NCI-H2081 (cell line): ENCODE measurements around the gene SCNN1B.
"Not testable (repeated sequence)": the region's sequence is repeated elsewhere in the genome, so short reads cannot be mapped to it uniquely, and the experiment has no call there.

Source experiments
- DNase-seq, 2 experiments: peaks; one replicate each; lab custom pipeline; 2025; lab: John Stamatoyannopoulos, UW

SCNN1B gene

GRCh38 chr16:23288726-23289512 lies 13.2 kb upstream of the SCNN1B start:
- no peak for DNase-seq

- DNase-seq, result no peak
These were observed 11.7 kb upstream of the SCNN1B start for GRCh38 chr16:23290189-23291062.

- no peak for DNase-seq
These were observed 9.1 kb upstream of the SCNN1B start for GRCh38 chr16:23293016-23293415.

GRCh38 chr16:23294260-23294659 lies 7.8 kb upstream of the SCNN1B start:
- DNase-seq, result no peak

GRCh38 chr16:23296994-23297393 lies 5.1 kb upstream of the SCNN1B start:
- peak in 1 of 2 experiments; percentile 17 for DNase-seq

- no peak for DNase-seq
These were observed 3.7 kb upstream of the SCNN1B start for GRCh38 chr16:23298290-23298915.

GRCh38 chr16:23299815-23300214 lies 2.3 kb upstream of the SCNN1B start:
- not testable (repeated sequence) for DNase-seq

- DNase-seq, result no peak
These were observed 654 bp upstream of the SCNN1B start for GRCh38 chr16:23301251-23302044.

GRCh38 chr16:23303685-23304084 lies 1.6 kb downstream of the SCNN1B start:
- DNase-seq, result no peak

- DNase-seq, result no peak
These were observed 2.5 kb downstream of the SCNN1B start for GRCh38 chr16:23304620-23305019.

- DNase-seq, result no peak
These were observed 4.3 kb downstream of the SCNN1B start for GRCh38 chr16:23306199-23307100.

- no peak for DNase-seq
These were observed 8.1 kb downstream of the SCNN1B start for GRCh38 chr16:23310217-23310616.

- DNase-seq, result no peak
These were observed 8.6 kb downstream of the SCNN1B start for GRCh38 chr16:23310744-23311143.

GRCh38 chr16:23316232-23316631 lies 14.1 kb downstream of the SCNN1B start:
- DNase-seq, result no peak

- DNase-seq, result no peak
These were observed 14.6 kb downstream of the SCNN1B start for GRCh38 chr16:23316634-23317265.

GRCh38 chr16:23317266-23317661 lies 15.2 kb downstream of the SCNN1B start:
- DNase-seq, result peak; percentile 73 to 90

GRCh38 chr16:23317751-23318150 lies 15.6 kb downstream of the SCNN1B start:
- DNase-seq, result no peak

- peak in 1 of 2 experiments; percentile 45 for DNase-seq
These were observed 16.5 kb downstream of the SCNN1B start for GRCh38 chr16:23318639-23319038.

- DNase-seq, result no peak
These were observed 17.9 kb downstream of the SCNN1B start for GRCh38 chr16:23319861-23320615.
